GM21528 (cell line): ENCODE measurements around the gene SPECC1.
"Not testable (repeated sequence)": the region's sequence is repeated elsewhere in the genome, so short reads cannot be mapped to it uniquely, and the experiment has no call there.

ENCODE experiments used
- ATAC-seq: cut with Tn5 transposase; IDR thresholded peaks from one replicate; pipeline ENCODE4 v1.9.1; 2021; ENCODE audit warnings: mild to moderate bottlenecking, moderate library complexity; ENCODE audit not compliant: unreplicated experiment, low FRiP score

The SPECC1 gene

GRCh38 chr17:20352567-20352966 is 343.4 kb downstream of the SPECC1 start:
- ATAC-seq: not testable (repeated sequence)

DNA sequence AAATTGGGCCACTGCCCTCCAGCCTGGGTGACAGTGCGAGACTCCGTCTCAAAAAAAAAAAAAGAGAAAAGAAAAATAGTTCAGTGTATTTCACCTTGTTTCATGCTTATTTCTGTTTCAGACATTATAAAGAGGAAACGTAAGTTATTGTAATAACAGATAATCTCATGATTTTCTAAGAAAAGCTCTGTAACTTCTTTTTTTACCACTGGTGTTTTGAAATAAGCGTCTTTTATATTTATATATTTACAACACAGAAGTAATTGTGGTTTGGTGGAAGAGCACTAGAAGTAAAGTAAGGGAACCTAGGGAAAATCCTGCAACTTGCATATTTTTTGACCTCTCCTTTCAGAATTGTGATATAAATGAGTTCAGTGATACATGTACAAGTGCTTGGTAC is 354.7 kb downstream of the SPECC1 start:
- ATAC-seq: not testable (repeated sequence)
